SH-SY5Y (cell line): ENCODE measurements around the gene RNASE1.

Experiments used
- GATA2 ChIP-seq: IDR thresholded peaks from 2 replicates; pipeline ENCODE4 v1.6.1; 2011; ENCODE audit warnings: mild to moderate bottlenecking, low read depth, low read length
- GATA3 ChIP-seq: IDR thresholded peaks from 2 replicates; pipeline ENCODE4 v1.6.1; 2011; ENCODE audit warnings: low read depth, mild to moderate bottlenecking, low read length, moderate library complexity

DNA sequence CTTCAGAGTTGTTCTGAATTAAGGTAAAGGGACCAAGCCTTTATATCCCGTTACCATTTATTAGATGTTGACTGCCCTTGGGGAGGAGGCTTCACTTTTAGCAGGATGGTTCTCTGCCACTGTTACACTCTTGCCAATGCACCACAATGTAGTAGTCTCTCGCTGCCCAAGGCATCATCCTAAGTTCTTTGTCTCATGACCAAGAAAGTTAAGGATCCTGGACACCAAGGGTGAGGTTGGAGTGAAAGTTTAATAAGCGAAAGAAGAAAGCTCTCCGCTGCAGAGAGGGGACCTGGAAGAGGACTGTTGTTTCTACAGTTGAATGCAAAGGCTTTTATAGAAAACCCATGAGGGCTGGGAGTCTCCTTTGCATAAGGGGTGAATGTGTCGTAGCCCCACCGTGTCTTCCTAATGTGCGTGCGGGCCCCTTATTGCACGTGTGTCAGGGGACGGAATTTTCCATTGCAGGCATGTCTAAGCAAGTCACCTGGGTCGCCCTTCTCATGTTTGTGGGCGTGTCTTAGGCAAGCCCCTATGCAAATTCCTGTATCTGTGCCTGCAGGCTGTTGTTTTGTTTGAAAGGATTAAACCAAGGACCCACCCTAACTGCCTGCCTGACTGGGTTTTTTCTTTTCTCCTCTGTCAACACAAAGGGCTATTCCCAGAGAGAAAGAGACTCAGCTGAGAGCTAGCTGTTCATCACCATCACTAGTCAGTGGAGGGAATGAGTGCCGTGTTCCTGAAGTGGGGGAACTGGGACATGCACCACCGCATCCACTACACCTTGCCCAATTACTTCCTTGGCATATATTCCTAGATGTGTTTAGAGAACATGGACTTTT is 17.6 kb upstream of the RNASE1 start:
- TF ChIP-seq GATA2 (no peak), GATA3 (no peak)
